Measurements from ENCODE around the gene PDE11A. TPM values are rescaled to one million over a fixed set of nuclear protein-coding genes. Genes with fewer than 3 reads are reported as not detected.

PDE11A gene
- total and polyA plus RNA-seq, 4 donors, result 0.11 to 1.3 (median 0.25) TPM; not detected in 1

DNA sequence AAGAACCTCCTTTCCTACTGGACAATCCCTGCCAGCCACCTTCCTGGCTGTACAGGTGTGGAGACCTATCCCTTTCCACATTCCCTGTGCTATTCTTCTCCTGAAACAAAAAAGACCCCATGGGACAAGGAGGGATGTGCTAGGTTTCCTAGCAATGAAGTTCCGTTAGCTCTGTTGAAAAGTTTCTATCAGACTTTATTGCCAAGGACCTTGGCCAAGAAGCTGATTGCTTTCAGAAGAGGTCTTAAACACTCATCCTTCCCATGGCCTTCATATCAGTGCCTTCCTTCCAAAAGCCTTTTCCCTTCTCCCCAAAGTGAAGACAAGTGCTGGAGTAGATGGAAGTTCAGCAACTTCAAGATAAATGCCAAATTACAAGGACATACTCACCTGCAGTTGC lies 485.2 kb downstream of the PDE11A start:
- DNase-seq, result no peak
- no peak overlapping the region for H3K27ac ChIP-seq (ENCODE audit: low read depth in 1 of 2, low read length in 1 of 2)
- H3K4me3 ChIP-seq, result no peak overlapping the region
- no peak for ATAC-seq (ENCODE audit: insufficient read depth, low FRiP score)
- 92 to 97% methylated on average over 1 of the region's 1 CpG for WGBS, 2 donors
- H3K9me3 ChIP-seq (ENCODE audit: control insufficient read depth in 4 of 4, insufficient read depth in 3 of 4, low read length in 3 of 4), result no peaks in the 10 kb centered on the region
- no peaks in the 10 kb centered on the region for H3K36me3 ChIP-seq (ENCODE audit: control insufficient read depth in 4 of 4, insufficient read depth in 4 of 4, low read length in 4 of 4)
- peaks cover 0 to 4% (median 0%) of the 10 kb centered on the region in 5 donors for H3K4me1 ChIP-seq (ENCODE audit: control insufficient read depth in 5 of 5, insufficient read depth in 5 of 5, low read length in 5 of 5)
- no peak overlapping the region for H3K9ac ChIP-seq (ENCODE audit: insufficient read depth in 1 of 2, low read length in 2 of 2)
- H3K27me3 ChIP-seq (ENCODE audit: control insufficient read depth in 3 of 3, insufficient read depth in 3 of 3, low read length in 2 of 3), result no peaks in the 10 kb centered on the region
- TF ChIP-seq, protein P1, sequence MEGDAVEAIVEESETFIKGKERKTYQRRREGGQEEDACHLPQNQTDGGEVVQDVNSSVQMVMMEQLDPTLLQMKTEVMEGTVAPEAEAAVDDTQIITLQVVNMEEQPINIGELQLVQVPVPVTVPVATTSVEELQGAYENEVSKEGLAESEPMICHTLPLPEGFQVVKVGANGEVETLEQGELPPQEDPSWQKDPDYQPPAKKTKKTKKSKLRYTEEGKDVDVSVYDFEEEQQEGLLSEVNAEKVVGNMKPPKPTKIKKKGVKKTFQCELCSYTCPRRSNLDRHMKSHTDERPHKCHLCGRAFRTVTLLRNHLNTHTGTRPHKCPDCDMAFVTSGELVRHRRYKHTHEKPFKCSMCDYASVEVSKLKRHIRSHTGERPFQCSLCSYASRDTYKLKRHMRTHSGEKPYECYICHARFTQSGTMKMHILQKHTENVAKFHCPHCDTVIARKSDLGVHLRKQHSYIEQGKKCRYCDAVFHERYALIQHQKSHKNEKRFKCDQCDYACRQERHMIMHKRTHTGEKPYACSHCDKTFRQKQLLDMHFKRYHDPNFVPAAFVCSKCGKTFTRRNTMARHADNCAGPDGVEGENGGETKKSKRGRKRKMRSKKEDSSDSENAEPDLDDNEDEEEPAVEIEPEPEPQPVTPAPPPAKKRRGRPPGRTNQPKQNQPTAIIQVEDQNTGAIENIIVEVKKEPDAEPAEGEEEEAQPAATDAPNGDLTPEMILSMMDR (IDR thresholded peaks at IDR 0.05; ENCODE audit: control extremely low read depth, extremely low read depth), result no peak

DNA sequence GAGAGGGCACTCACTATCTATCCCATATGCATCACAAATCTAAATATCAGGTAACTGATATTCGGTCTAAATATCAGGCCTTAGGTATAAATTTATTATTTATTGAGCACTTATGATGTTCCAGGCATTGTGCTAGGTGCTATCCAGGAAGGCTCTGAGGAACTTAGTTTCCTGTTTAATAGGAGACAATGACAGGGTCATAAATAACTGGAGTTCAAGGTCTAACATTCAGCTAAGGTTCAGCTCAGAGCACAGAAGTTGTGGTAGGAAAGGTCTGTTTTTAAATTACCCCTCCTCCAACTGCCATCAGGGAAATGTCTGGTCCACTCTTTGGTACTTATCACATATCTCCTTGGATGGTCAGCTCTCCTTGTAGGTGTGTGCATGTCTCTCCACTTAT lies 486.4 kb downstream of the PDE11A start:
- H3K4me1 ChIP-seq (ENCODE audit: control insufficient read depth in 5 of 5, insufficient read depth in 5 of 5, low read length in 5 of 5), result peaks cover 0 to 4% (median 0%) of the 10 kb centered on the region in 5 donors
- H3K36me3 ChIP-seq (ENCODE audit: control insufficient read depth in 4 of 4, insufficient read depth in 4 of 4, low read length in 4 of 4), result no peaks in the 10 kb centered on the region
- no peak overlapping the region for H3K9ac ChIP-seq (ENCODE audit: insufficient read depth in 1 of 2, low read length in 2 of 2)
- DNase-seq (no peak), ATAC-seq (ENCODE audit: insufficient read depth, low FRiP score) (no peak)
- TF ChIP-seq, protein P1 (IDR thresholded peaks at IDR 0.05; ENCODE audit: control extremely low read depth, extremely low read depth), result no peak
- no peaks in the 10 kb centered on the region for H3K9me3 ChIP-seq (ENCODE audit: control insufficient read depth in 4 of 4, insufficient read depth in 3 of 4, low read length in 3 of 4)
- no peak overlapping the region for H3K4me3 ChIP-seq
- 50 to 54% methylated on average over 1 of the region's 1 CpG for WGBS, 2 donors
- no peaks in the 10 kb centered on the region for H3K27me3 ChIP-seq (ENCODE audit: control insufficient read depth in 3 of 3, insufficient read depth in 3 of 3, low read length in 2 of 3)
- H3K27ac ChIP-seq (ENCODE audit: low read depth in 1 of 2, low read length in 1 of 2), result no peak overlapping the region

DNA sequence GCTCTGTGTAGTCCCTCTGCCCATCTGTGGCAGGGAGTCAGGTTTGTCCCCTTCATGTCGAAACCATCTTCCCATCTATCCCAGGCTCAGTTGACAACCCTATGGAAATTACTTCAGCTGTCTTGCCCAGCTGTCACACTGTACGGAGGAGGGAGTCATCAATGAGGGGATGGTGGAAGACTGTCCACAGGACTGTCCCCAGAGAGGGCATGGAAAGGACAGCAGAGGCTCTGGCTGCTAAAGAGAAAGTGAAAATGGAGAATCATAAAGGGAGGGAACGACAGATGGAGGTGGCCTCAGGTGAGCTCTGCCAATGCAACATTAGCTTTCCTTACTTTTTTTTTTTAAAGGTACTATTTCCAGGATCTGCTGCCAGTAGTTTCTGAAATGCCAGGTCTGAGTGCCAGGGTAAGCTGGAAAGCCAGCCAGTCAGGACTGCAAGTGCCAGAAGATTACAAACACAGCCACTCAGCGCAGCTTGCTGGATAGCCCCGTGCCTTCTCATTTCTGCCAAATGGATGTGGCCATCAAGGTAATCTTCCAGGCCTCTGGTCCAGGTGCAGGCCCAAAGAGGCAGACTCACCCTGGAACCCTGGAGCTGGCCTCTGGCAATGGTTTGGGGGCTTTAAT lies 487.2 kb downstream of the PDE11A start:
- H3K27me3 ChIP-seq (ENCODE audit: control insufficient read depth in 3 of 3, insufficient read depth in 3 of 3, low read length in 2 of 3), result no peaks in the 10 kb centered on the region
- DNase-seq, result no peak
- ATAC-seq (ENCODE audit: insufficient read depth, low FRiP score), result no peak
- no peak overlapping the region for H3K9ac ChIP-seq (ENCODE audit: insufficient read depth in 1 of 2, low read length in 2 of 2)
- TF ChIP-seq, protein P1 (IDR thresholded peaks at IDR 0.05; ENCODE audit: control extremely low read depth, extremely low read depth), result no peak
- H3K4me3 ChIP-seq, result no peak overlapping the region
- no peak overlapping the region for H3K27ac ChIP-seq (ENCODE audit: low read depth in 1 of 2, low read length in 1 of 2)
- H3K4me1 ChIP-seq (ENCODE audit: control insufficient read depth in 5 of 5, insufficient read depth in 5 of 5, low read length in 5 of 5), result peaks cover 0 to 4% (median 0%) of the 10 kb centered on the region in 5 donors
- no peaks in the 10 kb centered on the region for H3K9me3 ChIP-seq (ENCODE audit: control insufficient read depth in 4 of 4, insufficient read depth in 3 of 4, low read length in 3 of 4)
- 85 to 94% methylated on average over 5 of the region's 5 CpGs for WGBS, 2 donors
- H3K36me3 ChIP-seq (ENCODE audit: control insufficient read depth in 4 of 4, insufficient read depth in 4 of 4, low read length in 4 of 4), result no peaks in the 10 kb centered on the region

Data from lung (tissue), 12 donors.